Suprapubic skin (tissue), 4 donors: ENCODE results near the gene MAMLD1. TPM values are rescaled to one million over a fixed set of nuclear protein-coding genes. Genes with fewer than 3 reads are reported as not detected.

Experiments
- DNase-seq, 2 donors: peaks; one replicate each; pipeline ENCODE4 v3.0.0-alpha.2; 2019; ENCODE audit warnings: low spot score in 2 of 2
- H3K27ac ChIP-seq: fragments of 200-600 bp; sonication (generic); one replicate; pipeline ENCODE4 v1.5.1; 2019
- H3K27me3 ChIP-seq: fragments of 200-600 bp; sonication (generic); one replicate; pipeline ENCODE4 v1.5.1; 2019
- H3K36me3 ChIP-seq: fragments of 200-600 bp; sonication (generic); one replicate; pipeline ENCODE4 v1.5.1; 2019
- H3K4me1 ChIP-seq: fragments of 200-600 bp; sonication (generic); one replicate; pipeline ENCODE4 v1.5.1; 2019
- H3K4me3 ChIP-seq: fragments of 200-600 bp; sonication (generic); one replicate; pipeline ENCODE4 v1.5.1; 2019; ENCODE audit warnings: mild to moderate bottlenecking
- H3K9me3 ChIP-seq: fragments of 200-600 bp; sonication (generic); one replicate; pipeline ENCODE4 v1.5.1; 2019
- EP300 ChIP-seq: sonication (generic); formaldehyde crosslinking; IDR thresholded peaks from one replicate; pipeline ENCODE4 v1.6.1; 2017; ENCODE audit warnings: antibody characterized with exemption
- POLR2A ChIP-seq, 2 donors: fragments of 450-650 bp; IDR thresholded peaks; one replicate each; pipeline ENCODE4 v1.6.1; 2017; ENCODE audit warnings: antibody characterized with exemption in 2 of 2, mild to moderate bottlenecking in 2 of 2, moderate library complexity in 2 of 2
- POLR2AphosphoS5 ChIP-seq, 3 donors: sonication (generic); formaldehyde crosslinking; IDR thresholded peaks; one replicate each; pipeline ENCODE4 v1.6.1; 2017; ENCODE audit warnings: antibody characterized with exemption in 3 of 3
- WGBS: methylation state at CpG from one replicate; pipeline ENCODE4 v1.1.5; 2018; 5-methylcytosine and 5-hydroxymethylcytosine counted together
- total RNA-seq, 4 donors: library from RNA; depleted of rRNA; stranded (reverse); fragments of >200 nt; gene quantifications; one replicate each; pipeline ENCODE4 v1.1.0, GENCODE V29; 2016
- TF ChIP-seq, protein P1 (sequence below), 2 donors: fragments of 200-600 bp in 1 of 2; fragments of 450-650 bp in 1 of 2; sonication (generic) in 1 of 2; IDR thresholded peaks; one replicate each; pipeline ENCODE4 v1.5.1; 2016 to 2019; ENCODE audit warnings: antibody characterized with exemption in 2 of 2, mild to moderate bottlenecking in 1 of 2, moderate library complexity in 1 of 2

Gene MAMLD1
- total RNA-seq, 4 donors from 2014 or later, result 0.68 to 4.5 (median 3.4) TPM

DNA sequence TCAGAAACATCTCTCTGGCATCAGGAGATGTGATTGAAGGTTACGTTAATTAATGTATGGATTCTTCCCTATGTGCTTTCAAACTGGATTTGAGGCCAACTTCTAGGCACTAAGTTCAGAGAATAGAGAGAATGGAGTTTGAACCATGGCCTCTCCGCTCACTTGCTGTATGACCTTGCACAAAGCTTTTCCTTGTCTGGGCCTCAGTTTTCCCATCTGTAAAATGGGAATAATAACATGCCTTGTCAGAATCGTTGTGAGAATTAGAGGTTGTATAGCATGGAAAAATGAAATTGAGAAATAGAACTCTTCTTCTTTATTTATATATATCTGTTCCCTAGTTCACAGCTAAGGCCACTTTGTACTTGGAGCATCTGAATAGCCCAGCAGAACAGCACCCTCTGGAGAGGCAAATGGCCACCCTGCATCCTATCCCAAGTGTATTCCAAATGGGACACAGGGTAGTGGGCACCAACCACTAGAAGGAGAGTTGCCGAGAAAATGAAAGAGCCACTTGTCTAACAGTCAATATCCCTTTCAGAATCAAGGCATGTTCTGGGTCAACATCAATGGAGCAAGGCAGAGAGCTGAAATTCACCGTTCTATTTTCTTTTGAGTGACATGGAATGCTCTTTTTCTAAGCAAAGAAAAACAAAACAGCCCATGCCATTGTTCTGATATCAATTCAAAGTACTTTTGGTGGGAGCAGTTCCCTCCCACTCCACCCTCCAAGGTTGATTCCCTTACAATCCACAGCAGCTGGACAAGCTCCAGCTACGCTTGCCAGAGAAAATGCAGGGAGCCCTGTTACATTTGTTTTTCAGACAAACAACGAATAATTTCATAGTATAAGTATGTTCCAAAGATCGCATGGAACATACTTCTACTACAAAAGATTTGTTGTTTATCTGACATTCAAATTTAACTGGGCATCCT lies 182.0 kb downstream of the MAMLD1 start:
- Histone ChIP-seq H3K27me3 (no peaks in the 10 kb centered on the region), H3K4me1 (peaks cover 19% of the 10 kb centered on the region), H3K27ac (no peak overlapping the region), H3K36me3 (no peaks in the 10 kb centered on the region), H3K9me3 (no peaks in the 10 kb centered on the region), H3K4me3 (no peak overlapping the region)
- TF ChIP-seq POLR2AphosphoS5 (IDR thresholded peaks at IDR 0.05) (no peak), EP300 (no peak), POLR2A (IDR thresholded peaks at IDR 0.05) (no peak)
- TF ChIP-seq, protein P1, sequence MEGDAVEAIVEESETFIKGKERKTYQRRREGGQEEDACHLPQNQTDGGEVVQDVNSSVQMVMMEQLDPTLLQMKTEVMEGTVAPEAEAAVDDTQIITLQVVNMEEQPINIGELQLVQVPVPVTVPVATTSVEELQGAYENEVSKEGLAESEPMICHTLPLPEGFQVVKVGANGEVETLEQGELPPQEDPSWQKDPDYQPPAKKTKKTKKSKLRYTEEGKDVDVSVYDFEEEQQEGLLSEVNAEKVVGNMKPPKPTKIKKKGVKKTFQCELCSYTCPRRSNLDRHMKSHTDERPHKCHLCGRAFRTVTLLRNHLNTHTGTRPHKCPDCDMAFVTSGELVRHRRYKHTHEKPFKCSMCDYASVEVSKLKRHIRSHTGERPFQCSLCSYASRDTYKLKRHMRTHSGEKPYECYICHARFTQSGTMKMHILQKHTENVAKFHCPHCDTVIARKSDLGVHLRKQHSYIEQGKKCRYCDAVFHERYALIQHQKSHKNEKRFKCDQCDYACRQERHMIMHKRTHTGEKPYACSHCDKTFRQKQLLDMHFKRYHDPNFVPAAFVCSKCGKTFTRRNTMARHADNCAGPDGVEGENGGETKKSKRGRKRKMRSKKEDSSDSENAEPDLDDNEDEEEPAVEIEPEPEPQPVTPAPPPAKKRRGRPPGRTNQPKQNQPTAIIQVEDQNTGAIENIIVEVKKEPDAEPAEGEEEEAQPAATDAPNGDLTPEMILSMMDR (IDR thresholded peaks at IDR 0.05), result no peak
- 78% methylated on average over 8 of the region's 8 CpGs for WGBS
- DNase-seq, result no peak

DNA sequence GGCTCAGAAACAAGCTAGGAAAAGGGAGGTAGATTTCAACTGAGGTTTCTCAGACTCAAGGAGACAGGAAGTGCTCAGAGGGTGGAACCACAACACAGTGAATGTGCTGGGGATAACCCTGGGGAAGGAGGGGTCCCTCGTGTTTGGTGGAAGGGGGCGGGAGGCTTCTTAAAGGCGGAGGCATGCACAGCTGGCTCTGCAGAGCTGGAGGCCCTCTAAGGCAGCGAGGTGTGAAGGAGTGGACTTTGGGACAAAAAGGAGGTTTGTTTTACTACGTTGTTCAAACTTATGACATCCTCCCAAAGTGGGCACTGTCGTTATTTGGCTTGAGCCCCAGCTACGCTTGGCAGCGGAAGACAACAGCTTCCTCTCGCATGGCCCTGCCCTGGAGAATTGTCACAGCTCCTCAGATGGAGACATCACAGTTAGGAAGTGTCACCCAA lies 183.6 kb downstream of the MAMLD1 start:
- H3K27ac ChIP-seq, result peak overlapping the region; percentile 81
- H3K27me3 ChIP-seq, result no peaks in the 10 kb centered on the region
- TF ChIP-seq POLR2AphosphoS5 (IDR thresholded peaks at IDR 0.05) (no peak), EP300 (no peak), POLR2A (IDR thresholded peaks at IDR 0.05) (no peak)
- TF ChIP-seq, protein P1 (IDR thresholded peaks at IDR 0.05), result no peak
- no peaks in the 10 kb centered on the region for H3K9me3 ChIP-seq
- peaks cover 19% of the 10 kb centered on the region for H3K4me1 ChIP-seq
- H3K36me3 ChIP-seq, result no peaks in the 10 kb centered on the region
- DNase-seq, result no peak
- WGBS, result 38% methylated on average over 8 of the region's 9 CpGs
- H3K4me3 ChIP-seq, result no peak overlapping the region

DNA sequence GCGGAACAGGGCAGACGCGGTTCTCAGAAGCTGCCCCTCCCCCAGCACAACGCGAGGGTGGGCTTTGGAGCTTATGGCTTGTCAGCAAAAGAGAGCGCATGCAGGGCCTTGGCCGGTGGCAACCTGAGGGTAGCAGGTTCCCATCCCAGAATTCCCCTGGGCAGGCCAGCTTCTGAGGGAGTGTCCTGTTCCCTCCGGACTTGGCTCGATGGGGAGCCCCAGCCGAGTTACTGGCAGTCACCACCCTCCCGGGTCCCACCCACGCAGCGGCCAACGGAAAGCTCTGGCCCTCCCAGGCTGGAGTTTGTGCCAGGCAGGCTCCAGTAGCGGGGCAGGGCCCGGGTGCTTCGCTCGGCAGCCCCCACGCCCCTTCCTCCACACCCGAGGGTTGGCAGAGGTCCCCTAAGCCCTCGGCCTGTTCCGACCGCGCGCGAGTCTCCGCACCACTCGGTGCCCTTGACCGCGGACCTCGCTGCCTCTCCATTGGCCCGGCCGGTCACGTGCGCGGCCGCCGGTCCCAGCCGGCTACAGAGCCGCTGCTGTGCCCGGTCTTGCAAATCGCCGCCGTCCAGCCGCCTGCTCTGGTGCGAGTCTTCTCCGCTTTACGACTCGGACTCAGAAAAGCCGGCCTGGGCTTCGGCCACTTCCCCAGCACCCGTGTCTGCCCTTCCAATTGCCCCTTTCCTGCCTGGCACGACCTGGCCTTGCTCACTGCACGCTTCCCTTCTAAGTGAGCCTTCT lies 184.4 kb downstream of the MAMLD1 start:
- Histone ChIP-seq H3K36me3 (no peaks in the 10 kb centered on the region), H3K9me3 (no peaks in the 10 kb centered on the region), H3K27me3 (no peaks in the 10 kb centered on the region), H3K4me1 (peaks cover 19% of the 10 kb centered on the region), H3K27ac (peak overlapping the region; percentile 81), H3K4me3 (peak overlapping the region; percentile 46)
- TF ChIP-seq EP300 (no peak), POLR2A (IDR thresholded peaks at IDR 0.05) (no peak), POLR2AphosphoS5 (IDR thresholded peaks at IDR 0.05) (no peak)
- TF ChIP-seq, protein P1 (IDR thresholded peaks at IDR 0.05), result no peak
- peak; percentile 80 to 81 for DNase-seq
- 49% methylated on average over 16 of the region's 54 CpGs for WGBS

DNA sequence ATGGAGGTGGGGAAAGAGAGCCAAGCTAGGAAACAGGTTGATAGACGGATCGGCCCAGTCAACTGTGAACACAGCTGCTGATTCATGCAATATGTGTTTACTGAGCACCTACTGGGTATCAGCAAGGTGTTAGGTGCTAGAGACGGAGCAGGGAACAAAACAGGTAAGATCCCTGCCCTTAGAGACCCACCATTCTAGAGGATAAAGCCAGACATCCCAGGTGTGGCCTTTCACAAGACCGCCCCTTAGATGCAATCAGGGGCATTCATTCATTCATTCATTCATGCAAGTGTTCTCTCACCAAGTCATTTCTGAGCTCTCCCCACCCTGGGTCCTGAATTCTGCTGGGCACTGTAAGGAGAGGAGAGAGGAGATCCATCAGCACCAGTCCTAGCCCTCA lies 185.1 kb downstream of the MAMLD1 start:
- H3K27me3 ChIP-seq, result no peaks in the 10 kb centered on the region
- peaks cover 19% of the 10 kb centered on the region for H3K4me1 ChIP-seq
- TF ChIP-seq POLR2AphosphoS5 (IDR thresholded peaks at IDR 0.05) (no peak), EP300 (no peak), POLR2A (IDR thresholded peaks at IDR 0.05) (no peak)
- TF ChIP-seq, protein P1 (IDR thresholded peaks at IDR 0.05), result no peak
- H3K9me3 ChIP-seq, result no peaks in the 10 kb centered on the region
- H3K36me3 ChIP-seq, result no peaks in the 10 kb centered on the region
- WGBS, result 55% methylated on average over 4 of the region's 4 CpGs
- peak overlapping the region; percentile 81 for H3K27ac ChIP-seq
- peak overlapping the region; percentile 46 for H3K4me3 ChIP-seq
- no peak for DNase-seq

DNA sequence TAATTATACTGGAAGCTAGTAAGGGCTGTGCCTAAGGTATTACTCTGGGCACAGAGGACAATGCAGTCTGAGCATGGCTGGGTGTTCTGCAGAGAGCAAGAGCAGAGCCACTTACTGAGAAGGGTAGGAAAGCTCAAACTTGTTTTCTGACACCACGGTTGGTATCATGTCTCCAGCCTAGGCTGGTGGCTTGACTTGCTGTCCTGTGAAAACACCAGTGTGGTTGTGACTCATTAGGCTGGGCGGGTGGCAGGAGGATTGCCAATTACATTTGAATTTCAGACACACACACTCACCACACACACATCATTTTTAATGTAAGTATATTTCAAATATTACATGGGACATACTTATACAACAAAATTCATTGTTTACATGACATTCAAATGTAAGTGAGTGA lies 185.6 kb downstream of the MAMLD1 start:
- no peaks in the 10 kb centered on the region for H3K36me3 ChIP-seq
- no peaks in the 10 kb centered on the region for H3K9me3 ChIP-seq
- DNase-seq, result no peak
- H3K27me3 ChIP-seq, result no peaks in the 10 kb centered on the region
- 67% methylated on average over 2 of the region's 2 CpGs for WGBS
- no peak overlapping the region for H3K27ac ChIP-seq
- H3K4me3 ChIP-seq, result no peak overlapping the region
- H3K4me1 ChIP-seq, result peaks cover 19% of the 10 kb centered on the region
- TF ChIP-seq, protein P1 (IDR thresholded peaks at IDR 0.05), result no peak
- TF ChIP-seq POLR2AphosphoS5 (IDR thresholded peaks at IDR 0.05), result no peak
- TF ChIP-seq POLR2A (IDR thresholded peaks at IDR 0.05), result no peak
- TF ChIP-seq EP300, result no peak
